Osteoblast (primary cell): ENCODE data around the gene IGFBP5. TPM values are rescaled to one million over a fixed set of nuclear protein-coding genes. Genes with fewer than 3 reads are reported as not detected.

Source experiments
- DNase-seq: peaks from one replicate; pipeline ENCODE4 v3.0.0; 2011; ENCODE audit warnings: low spot score, mixed read lengths; ENCODE audit not compliant: insufficient read length; ENCODE audit errors: missing footprints
- H2AFZ ChIP-seq: 2 replicates; pipeline ENCODE4 v1.6.0; 2011; ENCODE audit warnings: mild to moderate bottlenecking, low read length
- H3K27ac ChIP-seq: 2 replicates; pipeline ENCODE4 v1.5.1; 2011; ENCODE audit warnings: mild to moderate bottlenecking, low read depth, low read length, moderate library complexity
- H3K27me3 ChIP-seq: 2 replicates; pipeline ENCODE4 v1.6.0; 2012; ENCODE audit warnings: mild to moderate bottlenecking, control low read depth, inconsistent platforms, low read length, moderate library complexity; ENCODE audit not compliant: insufficient read depth
- H3K36me3 ChIP-seq: 2 replicates; pipeline ENCODE4 v1.5.1; 2011; ENCODE audit warnings: mild to moderate bottlenecking, low read length, control low read depth, moderate library complexity; ENCODE audit not compliant: insufficient read depth
- H3K4me1 ChIP-seq: 2 replicates; pipeline ENCODE4 v1.5.1; 2011; ENCODE audit warnings: mild to moderate bottlenecking, low read length, control low read depth, moderate library complexity; ENCODE audit not compliant: insufficient read depth
- H3K4me2 ChIP-seq: 2 replicates; pipeline ENCODE4 v1.6.0; 2011; ENCODE audit warnings: mild to moderate bottlenecking, low read length; ENCODE audit not compliant: insufficient read depth
- H3K4me3 ChIP-seq: fragments of 200-600 bp; sonication (generic); 3 replicates; pipeline ENCODE4 v1.5.1; 2012; ENCODE audit warnings: mild to moderate bottlenecking, low read length, inconsistent platforms; ENCODE audit not compliant: insufficient read depth
- H3K79me2 ChIP-seq: 2 replicates; pipeline ENCODE4 v1.6.0; 2012; ENCODE audit warnings: mild to moderate bottlenecking, low read length, control low read depth, inconsistent platforms; ENCODE audit not compliant: insufficient read depth
- H3K9me3 ChIP-seq: 2 replicates; pipeline ENCODE4 v1.5.1; 2011; ENCODE audit warnings: low read depth, low read length, control low read depth
- H4K20me1 ChIP-seq: 2 replicates; pipeline ENCODE4 v1.6.0; 2012; ENCODE audit warnings: mild to moderate bottlenecking, low read length, control low read depth; ENCODE audit not compliant: insufficient read depth
- CTCF ChIP-seq: IDR thresholded peaks from 2 replicates; pipeline ENCODE4 v1.5.1; 2011; ENCODE audit warnings: mild to moderate bottlenecking, low read depth, low read length, moderate library complexity; ENCODE audit errors: extremely low read depth
- total RNA-seq: library from RNA; depleted of rRNA; stranded (reverse); fragments of >200 nt; gene quantifications from 2 replicates; pipeline ENCODE4 v1.2.3, GENCODE V29; 2012

The IGFBP5 gene
- total RNA-seq, 1 donor, result 12.3 TPM

- DNase-seq, result no peak
- Histone ChIP-seq H3K9me3 (no peaks in the 10 kb centered on the region), H3K4me1 (peaks cover 10% of the 10 kb centered on the region), H3K36me3 (no peaks in the 10 kb centered on the region), H4K20me1 (peaks cover 4% of the 10 kb centered on the region), H3K27me3 (peaks cover 31% of the 10 kb centered on the region), H3K4me2 (no peak overlapping the region), H3K79me2 (no peaks in the 10 kb centered on the region), H3K27ac (no peak overlapping the region), H2AFZ (no peak overlapping the region), H3K4me3 (no peak overlapping the region)
- no peak for TF ChIP-seq CTCF
Measured at GRCh38 chr2:216700781-216701180, 5.4 kb upstream of the IGFBP5 start.

DNA sequence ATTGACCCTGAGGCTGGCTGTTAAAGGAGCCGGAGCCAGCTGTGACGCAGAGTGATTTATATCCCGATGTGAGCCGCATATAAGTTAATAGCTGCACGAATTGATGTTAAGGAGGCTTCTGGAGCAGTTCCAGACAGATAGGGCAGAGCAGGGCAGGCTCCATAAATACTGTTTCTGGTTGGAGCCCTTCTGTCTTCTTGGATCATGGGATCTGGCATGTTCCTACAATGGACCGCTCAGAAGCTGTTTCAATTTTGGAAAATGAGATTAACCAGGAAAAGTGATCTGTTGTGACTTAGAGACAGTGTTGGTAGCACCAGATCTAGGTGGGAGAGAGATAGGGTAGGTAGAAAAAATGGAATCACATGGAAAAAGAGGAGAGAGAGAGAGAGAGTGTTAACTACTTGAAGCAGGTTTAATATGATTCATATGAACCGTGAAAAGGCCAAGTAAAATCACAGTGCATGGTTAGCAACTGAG is 4.8 kb upstream of the IGFBP5 start:
- Histone ChIP-seq H3K27ac (no peak overlapping the region), H3K79me2 (no peaks in the 10 kb centered on the region), H3K4me3 (no peak overlapping the region), H3K4me1 (peaks cover 14% of the 10 kb centered on the region), H3K4me2 (peak overlapping the region; percentile 7), H4K20me1 (peaks cover 4% of the 10 kb centered on the region), H3K36me3 (no peaks in the 10 kb centered on the region), H3K27me3 (peaks cover 36% of the 10 kb centered on the region), H3K9me3 (no peaks in the 10 kb centered on the region), H2AFZ (no peak overlapping the region)
- TF ChIP-seq CTCF, result no peak
- DNase-seq, result no peak

- Histone ChIP-seq H2AFZ (no peak overlapping the region), H3K36me3 (no peaks in the 10 kb centered on the region), H3K4me2 (no peak overlapping the region), H4K20me1 (peaks cover 4% of the 10 kb centered on the region), H3K4me3 (no peak overlapping the region), H3K4me1 (peaks cover 25% of the 10 kb centered on the region), H3K9me3 (no peaks in the 10 kb centered on the region), H3K79me2 (no peaks in the 10 kb centered on the region), H3K27me3 (peaks cover 49% of the 10 kb centered on the region), H3K27ac (no peak overlapping the region)
- no peak for DNase-seq
- peak; percentile 77 for TF ChIP-seq CTCF
Measured at GRCh38 chr2:216698895-216699294, 3.5 kb upstream of the IGFBP5 start.

GRCh38 chr2:216698293-216698692 is 2.9 kb upstream of the IGFBP5 start:
- Histone ChIP-seq H3K27me3 (peaks cover 52% of the 10 kb centered on the region), H3K4me1 (peaks cover 29% of the 10 kb centered on the region), H3K9me3 (no peaks in the 10 kb centered on the region), H3K36me3 (no peaks in the 10 kb centered on the region), H3K4me2 (no peak overlapping the region), H3K27ac (no peak overlapping the region), H2AFZ (no peak overlapping the region), H3K79me2 (no peaks in the 10 kb centered on the region), H4K20me1 (peaks cover 4% of the 10 kb centered on the region), H3K4me3 (no peak overlapping the region)
- no peak for DNase-seq
- TF ChIP-seq CTCF, result no peak
